Right ventricle myocardium inferior (tissue), 1 donor: ENCODE data around the gene GRID2IP. TPM values are rescaled to one million over a fixed set of nuclear protein-coding genes. Genes with fewer than 3 reads are reported as not detected.
"Not testable (repeated sequence)": the region's sequence is repeated elsewhere in the genome, so short reads cannot be mapped to it uniquely, and the experiment has no call there.

Experiments used
- ATAC-seq: fragments of 200-7000 bp; cut with Tn5 transposase; one replicate; pipeline ENCODE4 v1.9.1; 2020; ENCODE audit warnings: mild to moderate bottlenecking, moderate library complexity
- DNase-seq: peaks from one replicate; pipeline ENCODE4 v3.0.0; 2021; ENCODE audit errors: missing footprints
- intact Hi-C: fragments of 100-400 bp; cut with DNase I; formaldehyde crosslinking; loops from one replicate; pipeline ENCODE4 v1.11.0; 2022
- long read RNA-seq: library from polyadenylated mRNA; unstranded; transcript quantifications from one replicate; pipeline ENCODE4 v2.0.0, GENCODE V29; 2021
- total RNA-seq: library from RNA; stranded (reverse); fragmentation: NEBNext Ultra II Directional; extraction: Animal tissue kit (Norgen Biotek cat#: 25700); gene quantifications from one replicate; pipeline ENCODE4 v1.2.1, GENCODE V29; 2021
- donor health status: DM: no; HTN: yes; CAD: no; lungs with severe emphysema.

Gene GRID2IP
- not detected for total RNA-seq
- long read RNA-seq = 0 reads

DNA sequence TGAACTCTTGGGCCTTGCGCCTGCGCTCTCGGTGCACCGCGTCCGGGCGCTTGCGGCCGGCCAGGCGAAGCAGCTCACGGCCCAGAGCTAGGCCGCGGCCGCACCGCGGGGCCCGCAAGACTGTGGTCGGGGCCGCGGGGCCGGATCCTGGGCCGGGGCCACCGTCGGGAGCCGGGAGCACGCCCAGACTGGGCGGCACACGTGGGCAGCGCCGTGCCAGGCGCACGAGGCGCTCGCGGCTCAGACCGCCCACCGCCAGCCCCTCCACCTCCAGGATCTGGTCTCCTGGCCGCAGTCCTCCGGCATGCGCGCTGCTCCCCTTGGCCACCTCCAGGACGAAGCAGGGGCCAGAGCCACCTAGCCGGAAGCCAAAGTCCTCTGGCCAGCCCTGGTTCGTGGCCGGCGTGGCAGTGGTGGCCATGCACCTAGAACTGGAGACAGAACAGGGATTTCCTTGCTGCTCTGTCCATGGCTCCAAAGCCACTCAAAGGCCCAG lies at the start of gene GRID2IP:
Gene GRID2IP, minus strand, starts transcription at position 446 of the 496 bp plus-strand sequence. Its CDS starts 25 bp downstream, at position 421.
- ATAC-seq (no peak), DNase-seq (no peak)

GRCh38 chr7:6600093-6600492 lies 48.8 kb upstream of the GRID2IP start:
- no peak for DNase-seq

More for the DNA sequence above, at the start of gene GRID2IP:
- intact Hi-C loops = no loop called here

DNA sequence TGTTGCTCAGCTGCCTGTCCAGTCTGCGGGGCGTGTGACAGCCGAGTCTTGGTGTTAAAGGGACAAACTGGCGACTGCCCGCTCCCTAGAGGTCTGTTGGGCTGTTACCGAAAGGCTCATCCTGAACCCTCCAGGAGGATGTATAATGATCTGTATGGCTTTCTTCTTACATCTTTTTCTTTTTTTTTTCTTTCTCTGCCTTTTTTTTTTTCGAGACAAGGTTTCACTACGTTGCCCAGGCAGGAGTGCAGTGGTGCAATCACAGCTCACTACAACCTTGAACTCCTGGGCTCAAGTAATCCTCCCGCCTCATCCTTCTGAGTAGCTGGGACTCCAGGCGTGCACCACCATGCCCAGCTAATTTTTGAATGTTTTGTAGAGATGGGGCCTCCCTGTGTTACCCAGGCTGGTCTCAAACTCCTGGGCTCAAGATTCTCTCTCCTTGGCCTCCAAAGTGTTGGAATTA lies 39.4 kb upstream of the GRID2IP start:
- intact Hi-C loops = loop anchor here (2.0 kb wide), 1 partner anchor 14 kb away; the partner anchor contains the start of gene ZDHHC4
- ATAC-seq (peak; percentile 12), DNase-seq (no peak)

More at GRCh38 chr7:6600093-6600492, 48.8 kb upstream of the GRID2IP start:
- intact Hi-C loops = no loop called here
- no peak for ATAC-seq

- ATAC-seq = peak; percentile 98
- DNase-seq = peak; percentile 90
- intact Hi-C loops = loop anchor here (2.0 kb wide), 1 partner anchor 13 kb away; the partner anchor contains the start of gene ZDHHC4
Observed at GRCh38 chr7:6589829-6590644, 38.8 kb upstream of the GRID2IP start, which contains the start of gene INTS15. Gene INTS15 (plus strand): TSS chr7:6590021. CDS start chr7:6590284, 263 bp downstream.

- no peak for DNase-seq
- intact Hi-C loops = no loop called here
- ATAC-seq = no peak
Observed at GRCh38 chr7:6589151-6589828, 38.0 kb upstream of the GRID2IP start.

DNA sequence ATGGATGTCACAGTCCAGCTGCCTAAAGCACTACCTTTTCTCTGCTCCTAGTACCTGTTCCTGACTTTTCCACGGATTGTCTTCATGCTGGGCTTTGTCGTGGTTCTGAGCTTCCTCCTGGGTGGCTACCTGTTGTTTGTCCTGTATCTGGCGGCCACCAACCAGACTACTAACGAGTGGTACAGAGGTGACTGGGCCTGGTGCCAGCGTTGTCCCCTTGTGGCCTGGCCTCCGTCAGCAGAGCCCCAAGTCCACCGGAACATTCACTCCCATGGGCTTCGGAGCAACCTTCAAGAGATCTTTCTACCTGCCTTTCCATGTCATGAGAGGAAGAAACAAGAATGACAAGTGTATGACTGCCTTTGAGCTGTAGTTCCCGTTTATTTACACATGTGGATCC lies 37.3 kb upstream of the GRID2IP start:
- intact Hi-C loops = no loop called here
- ATAC-seq = no peak

GRCh38 chr7:6585746-6586432 lies 34.6 kb upstream of the GRID2IP start:
- intact Hi-C loops, DNase-seq, ATAC-seq: not testable (repeated sequence)

More for the DNA sequence above, 37.3 kb upstream of the GRID2IP start:
- no peak for DNase-seq

- ATAC-seq = no peak
- intact Hi-C loops = no loop called here
- peak; percentile 47 for DNase-seq
Observed at GRCh38 chr7:6579446-6579845, 28.2 kb upstream of the GRID2IP start.

- DNase-seq (peak; percentile 14), ATAC-seq (no peak)
- intact Hi-C loops = no loop called here
Observed at GRCh38 chr7:6578114-6579084, 27.1 kb upstream of the GRID2IP start.

- DNase-seq = peak; percentile 94
- peak; percentile 99 for ATAC-seq
- intact Hi-C loops = loop anchor here (2.0 kb wide), 1 partner anchor 13 kb away; the partner anchor contains the start of gene INTS15
Observed at GRCh38 chr7:6577369-6578113, 26.3 kb upstream of the GRID2IP start, which contains the start of gene ZDHHC4. Gene ZDHHC4 (plus strand): TSS chr7:6577454. CDS start chr7:6580562, 3,108 bp downstream.

DNA sequence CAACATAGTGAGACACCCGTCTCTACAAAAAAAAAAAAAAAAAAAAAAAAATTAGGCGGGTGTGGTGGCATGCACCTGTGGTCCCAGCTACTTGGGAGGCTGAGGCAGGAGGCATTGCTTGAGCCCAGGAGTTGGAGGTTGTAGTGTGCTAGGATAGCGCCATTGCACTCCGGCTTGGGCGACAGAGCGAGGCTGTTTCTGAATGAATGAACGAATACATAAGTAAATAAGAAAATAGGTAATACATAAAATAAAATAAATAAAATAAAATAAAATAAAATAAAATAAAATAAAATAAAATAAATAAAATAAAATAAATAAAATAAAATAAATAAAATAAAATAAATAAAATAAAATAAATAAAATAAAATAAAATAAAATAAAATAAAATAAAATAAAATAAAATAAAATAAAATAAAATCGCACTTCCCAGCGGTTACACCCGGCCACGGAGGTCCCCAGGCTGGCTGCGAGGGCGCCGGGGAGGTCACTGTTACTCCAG lies 25.7 kb upstream of the GRID2IP start:
- intact Hi-C loops = loop anchor here (2.0 kb wide), 1 partner anchor 14 kb away; the partner anchor contains the start of gene INTS15
- DNase-seq = peak; percentile 67
- ATAC-seq = not testable (repeated sequence)

DNA sequence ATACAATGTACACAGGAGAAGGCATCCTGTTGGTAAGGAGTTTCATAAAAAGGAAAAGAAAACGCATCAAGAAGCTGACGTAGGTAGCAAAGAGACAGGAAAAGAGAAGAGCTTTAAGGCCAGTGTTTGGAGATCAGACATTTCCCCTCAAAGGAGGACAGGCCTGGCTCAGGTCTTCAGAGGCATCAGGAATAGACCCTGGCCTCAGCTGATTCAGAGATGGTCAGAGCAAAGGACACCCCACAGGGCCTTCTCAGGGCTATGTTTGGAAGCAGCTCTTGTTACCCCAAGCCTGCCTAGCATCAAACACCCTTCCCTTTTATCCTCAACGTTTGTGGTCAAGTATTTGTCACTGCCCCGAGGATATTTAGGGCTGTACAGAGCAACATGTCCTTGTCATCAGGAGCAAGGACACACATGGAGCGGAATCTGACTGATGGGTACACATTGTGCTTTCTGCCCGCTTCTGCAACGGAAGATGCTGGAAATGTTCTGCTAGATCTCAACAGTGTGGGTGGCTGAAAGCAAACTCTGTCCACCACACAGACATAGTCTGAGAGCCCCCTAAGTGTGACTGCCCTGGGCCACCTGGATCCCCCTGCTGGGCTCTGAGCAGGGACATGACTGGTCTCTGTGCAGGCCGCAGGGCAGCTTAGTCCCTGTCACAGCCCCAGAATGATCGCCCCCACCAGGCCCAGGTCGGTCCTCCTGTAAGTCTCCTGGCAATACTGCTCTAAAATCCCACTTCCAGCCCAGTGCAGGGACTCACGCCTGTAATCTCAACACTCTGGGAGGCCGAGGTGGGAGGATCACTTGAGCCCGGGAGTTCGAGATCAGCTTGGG lies 25.0 kb upstream of the GRID2IP start:
- no peak for ATAC-seq
- intact Hi-C loops = loop anchor here (2.0 kb wide), 1 partner anchor 15 kb away; the partner anchor contains the start of gene INTS15
- peak; percentile 23 for DNase-seq

DNA sequence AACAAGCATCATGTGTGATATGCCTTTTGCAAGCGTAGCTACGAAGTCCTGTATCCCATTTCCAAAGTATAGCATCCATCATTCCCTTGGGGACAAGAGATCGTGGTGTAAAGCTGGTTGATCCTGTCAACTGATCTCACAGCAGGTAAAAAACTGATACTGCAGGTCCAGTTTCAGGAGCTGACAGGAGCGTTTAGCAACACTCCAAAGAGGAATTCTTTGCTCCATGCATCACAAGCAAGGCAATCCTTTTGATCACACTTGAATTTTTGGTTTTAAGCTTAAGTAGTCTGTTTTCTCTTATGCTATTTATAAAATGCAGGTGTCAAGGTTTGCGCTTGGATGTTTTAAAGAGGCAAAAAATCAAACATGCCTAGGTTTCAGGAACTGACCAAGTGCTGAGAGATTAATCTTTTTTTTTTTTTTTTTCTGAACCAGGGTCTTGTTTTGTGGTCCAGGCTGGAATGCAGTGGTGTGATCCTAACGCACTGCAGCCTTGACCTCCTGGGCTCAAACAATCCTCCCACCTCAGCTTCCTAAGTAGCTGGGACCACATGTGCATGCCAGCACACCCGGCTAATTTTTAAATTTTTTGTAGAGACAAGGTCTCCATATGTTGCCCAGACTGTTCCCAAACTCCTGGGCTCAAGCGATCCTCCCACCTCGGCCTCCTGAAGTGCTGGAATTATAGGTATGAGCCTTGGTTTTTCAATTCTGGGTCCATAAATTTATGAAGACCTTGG lies 24.2 kb upstream of the GRID2IP start:
- no peak for ATAC-seq
- intact Hi-C loops = loop anchor here (2.0 kb wide), 1 partner anchor 15 kb away; the partner anchor contains the start of gene INTS15
- DNase-seq = peak; percentile 8

GRCh38 chr7:6571160-6571779 lies 20.0 kb upstream of the GRID2IP start:
- DNase-seq (no peak), ATAC-seq (no peak)
- intact Hi-C loops = no loop called here
